ENCODE results near the gene USP50.
"Not testable (repeated sequence)": the region's sequence is repeated elsewhere in the genome, so short reads cannot be mapped to it uniquely, and the experiment has no call there.

The USP50 gene

GRCh38 chr15:50542887-50543210 is 3.6 kb downstream of the USP50 start:
- no peaks in the 10 kb centered on the region for H3K36me3 Mint-ChIP-seq (ENCODE audit: low read depth)
- DNase-seq, result no peak
- no peaks in the 10 kb centered on the region for H3K4me1 Mint-ChIP-seq (ENCODE audit: low read depth)
- no peaks in the 10 kb centered on the region for H3K9me3 Mint-ChIP-seq
- peaks cover 2% of the 10 kb centered on the region for H3K27me3 Mint-ChIP-seq
- H3K4me3 Mint-ChIP-seq, result no peak overlapping the region
- no peak overlapping the region for H3K27ac Mint-ChIP-seq

DNA sequence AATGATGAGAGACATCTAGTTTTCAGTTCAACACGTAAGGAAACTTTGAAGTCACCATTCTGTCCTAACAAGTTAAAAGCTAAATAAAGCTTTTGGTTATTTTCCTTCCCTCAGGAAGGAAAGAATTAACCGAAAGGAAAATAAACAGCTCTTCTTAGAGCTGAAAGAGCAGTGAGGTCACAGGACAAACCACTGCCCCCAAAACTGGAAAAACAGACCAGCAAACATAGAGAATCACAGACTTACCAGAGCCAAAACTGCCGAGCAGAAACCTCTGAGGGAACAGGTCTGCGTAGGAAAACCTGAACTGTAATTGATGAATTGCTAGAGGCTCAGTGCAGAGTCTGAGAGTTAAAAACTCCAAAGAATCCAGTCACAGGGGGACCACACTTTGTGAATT is 14.7 kb downstream of the USP50 start:
- no peaks in the 10 kb centered on the region for H3K4me1 Mint-ChIP-seq (ENCODE audit: low read depth)
- no peaks in the 10 kb centered on the region for H3K9me3 Mint-ChIP-seq
- H3K36me3 Mint-ChIP-seq (ENCODE audit: low read depth), result no peaks in the 10 kb centered on the region
- no peak overlapping the region for H3K27ac Mint-ChIP-seq
- H3K4me3 Mint-ChIP-seq, result no peak overlapping the region
- DNase-seq, result no peak
- no peaks in the 10 kb centered on the region for H3K27me3 Mint-ChIP-seq

DNA sequence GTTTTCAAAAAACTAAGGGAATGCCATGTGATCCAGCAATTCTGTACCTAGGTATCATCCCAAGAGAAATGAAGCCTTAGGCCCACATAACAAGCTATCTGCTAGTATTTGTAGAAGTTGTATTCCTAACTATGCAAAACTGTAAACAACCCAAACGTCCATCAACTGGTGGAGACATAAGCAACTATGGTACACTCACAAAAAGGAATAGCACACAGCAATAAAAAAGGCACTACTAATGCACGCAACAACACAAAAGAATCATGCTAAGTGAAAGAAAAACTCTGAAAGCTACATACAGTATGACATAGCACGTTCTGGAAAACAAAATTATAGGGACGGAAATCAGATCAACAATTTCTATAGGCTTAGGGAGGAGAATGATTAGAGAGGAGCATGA is 15.3 kb downstream of the USP50 start:
- DNase-seq, result no peak
- H3K27ac Mint-ChIP-seq, result no peak overlapping the region
- H3K27me3 Mint-ChIP-seq, result no peaks in the 10 kb centered on the region
- H3K36me3 Mint-ChIP-seq (ENCODE audit: low read depth), result no peaks in the 10 kb centered on the region
- no peak overlapping the region for H3K4me3 Mint-ChIP-seq
- H3K4me1 Mint-ChIP-seq (ENCODE audit: low read depth), result no peaks in the 10 kb centered on the region
- no peaks in the 10 kb centered on the region for H3K9me3 Mint-ChIP-seq

GRCh38 chr15:50523851-50524251 is 22.6 kb downstream of the USP50 start:
- Mint-ChIP-seq H3K27ac (no peak overlapping the region), H3K36me3 (ENCODE audit: low read depth) (no peaks in the 10 kb centered on the region), H3K27me3 (no peaks in the 10 kb centered on the region), H3K4me1 (ENCODE audit: low read depth) (no peaks in the 10 kb centered on the region), H3K9me3 (no peaks in the 10 kb centered on the region), H3K4me3 (no peak overlapping the region)
- no peak for DNase-seq

DNA sequence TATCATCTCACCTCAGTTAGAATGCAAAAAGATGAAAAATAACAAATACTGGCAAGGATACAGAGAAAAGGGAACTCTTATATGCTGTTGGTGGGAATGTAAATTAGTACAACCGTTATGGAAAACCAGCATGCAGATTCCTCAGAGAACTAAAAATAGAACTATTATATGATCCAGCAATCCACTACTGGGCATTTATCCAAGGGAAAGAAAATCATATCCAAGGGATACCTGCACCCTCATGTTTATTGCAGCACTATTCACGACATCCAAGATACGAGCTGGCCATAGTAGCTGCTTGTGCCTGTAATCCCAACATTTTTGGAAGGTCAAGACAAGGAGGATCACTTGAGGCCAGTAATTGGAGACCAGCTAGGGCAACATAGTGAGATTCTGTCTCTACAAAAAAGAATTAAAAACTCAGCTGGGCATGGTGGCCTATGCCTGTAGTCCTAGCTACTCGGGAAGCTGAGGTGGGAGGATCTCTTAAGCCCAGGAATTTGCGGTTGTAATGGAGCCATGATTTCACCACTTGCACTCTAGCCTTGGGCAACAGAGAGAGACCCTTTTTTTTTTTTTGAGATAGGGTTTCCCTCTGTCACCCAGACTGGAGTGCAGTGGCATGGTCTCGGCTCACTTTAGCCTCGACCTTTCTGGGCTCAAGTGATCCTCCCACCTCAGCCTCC is 26.6 kb downstream of the USP50 start:
- H3K4me1 Mint-ChIP-seq (ENCODE audit: low read depth), result no peaks in the 10 kb centered on the region
- no peak for DNase-seq
- H3K36me3 Mint-ChIP-seq (ENCODE audit: low read depth), result no peaks in the 10 kb centered on the region
- no peak overlapping the region for H3K27ac Mint-ChIP-seq
- H3K9me3 Mint-ChIP-seq, result peaks cover 10% of the 10 kb centered on the region
- H3K27me3 Mint-ChIP-seq, result no peaks in the 10 kb centered on the region
- H3K4me3 Mint-ChIP-seq, result no peak overlapping the region

DNA sequence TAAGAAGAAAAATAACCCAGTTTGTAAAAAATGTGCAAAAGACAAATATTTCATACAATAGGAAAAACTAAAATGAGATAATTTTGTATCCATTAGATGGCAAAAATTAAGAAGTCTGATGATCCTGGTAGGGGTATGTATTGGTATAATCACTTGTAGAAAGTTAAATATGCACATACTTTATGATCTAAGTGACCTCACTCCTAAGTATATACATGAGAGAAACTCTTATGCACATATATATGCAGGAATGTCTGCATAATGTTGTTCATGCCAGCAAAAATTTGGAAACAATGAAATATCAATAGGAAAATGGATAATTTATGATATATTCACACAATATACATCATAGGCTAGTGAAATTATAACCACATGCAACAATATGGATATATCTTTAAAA is 33.5 kb downstream of the USP50 start:
- H3K4me1 Mint-ChIP-seq (ENCODE audit: low read depth), result no peaks in the 10 kb centered on the region
- no peaks in the 10 kb centered on the region for H3K36me3 Mint-ChIP-seq (ENCODE audit: low read depth)
- H3K27ac Mint-ChIP-seq, result no peak overlapping the region
- DNase-seq, result no peak
- no peak overlapping the region for H3K4me3 Mint-ChIP-seq
- peaks cover 6% of the 10 kb centered on the region for H3K9me3 Mint-ChIP-seq
- H3K27me3 Mint-ChIP-seq, result no peaks in the 10 kb centered on the region

DNA sequence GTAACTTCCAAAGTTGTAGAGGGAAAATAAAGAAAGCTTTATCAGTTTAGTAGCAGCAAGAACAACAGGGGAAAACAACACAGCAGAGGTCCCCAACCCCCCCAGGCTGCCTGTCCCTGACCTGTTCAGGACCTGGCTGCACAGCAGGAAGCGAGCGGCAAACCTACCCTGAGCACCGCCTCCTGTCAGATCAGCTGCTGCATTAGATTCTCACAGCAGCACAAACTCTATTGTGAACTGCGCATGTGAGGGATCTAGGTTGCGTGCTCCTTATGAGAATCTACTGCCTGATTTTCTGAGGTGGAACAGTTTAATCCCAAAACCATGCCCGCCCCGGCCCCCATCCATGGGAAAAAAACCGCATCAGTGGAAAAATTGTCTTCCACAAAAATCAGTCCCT is 40.3 kb downstream of the USP50 start:
- Mint-ChIP-seq H3K4me3 (no peak overlapping the region), H3K36me3 (ENCODE audit: low read depth) (peaks cover 23% of the 10 kb centered on the region), H3K9me3 (no peaks in the 10 kb centered on the region), H3K27ac (no peak overlapping the region), H3K27me3 (no peaks in the 10 kb centered on the region), H3K4me1 (ENCODE audit: low read depth) (no peaks in the 10 kb centered on the region)
- DNase-seq, result no peak

DNA sequence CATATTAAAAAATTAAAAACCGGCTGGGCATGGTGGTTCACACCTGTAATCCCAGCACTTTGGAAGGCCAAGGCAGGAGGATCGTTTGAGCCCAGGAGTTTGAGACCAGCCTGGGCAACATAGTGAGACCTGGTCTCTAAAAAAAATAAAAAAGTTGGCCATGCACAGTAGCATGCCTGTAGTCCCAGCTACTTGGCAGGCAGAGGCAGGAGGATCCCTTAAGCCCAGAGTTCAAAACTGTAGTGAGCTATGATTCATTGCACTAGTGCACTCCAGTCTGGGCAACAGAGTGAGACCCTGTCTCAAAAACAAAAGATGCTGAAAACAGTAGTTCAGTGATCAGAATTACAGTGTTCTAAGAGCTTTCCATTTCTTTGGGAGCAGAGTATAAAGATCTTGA is 40.8 kb downstream of the USP50 start:
- not testable (repeated sequence) for DNase-seq; H3K4me1 Mint-ChIP-seq (ENCODE audit: low read depth); H3K27me3 Mint-ChIP-seq; H3K4me3 Mint-ChIP-seq; H3K9me3 Mint-ChIP-seq; H3K27ac Mint-ChIP-seq
- H3K36me3 Mint-ChIP-seq (ENCODE audit: low read depth), result peaks cover 26% of the 10 kb centered on the region

GRCh38 chr15:50503144-50503543 is 43.3 kb downstream of the USP50 start:
- DNase-seq, result no peak
- Mint-ChIP-seq H3K36me3 (ENCODE audit: low read depth) (peaks cover 50% of the 10 kb centered on the region), H3K9me3 (no peaks in the 10 kb centered on the region), H3K4me3 (no peak overlapping the region), H3K4me1 (ENCODE audit: low read depth) (no peaks in the 10 kb centered on the region), H3K27me3 (no peaks in the 10 kb centered on the region), H3K27ac (no peak overlapping the region)

DNA sequence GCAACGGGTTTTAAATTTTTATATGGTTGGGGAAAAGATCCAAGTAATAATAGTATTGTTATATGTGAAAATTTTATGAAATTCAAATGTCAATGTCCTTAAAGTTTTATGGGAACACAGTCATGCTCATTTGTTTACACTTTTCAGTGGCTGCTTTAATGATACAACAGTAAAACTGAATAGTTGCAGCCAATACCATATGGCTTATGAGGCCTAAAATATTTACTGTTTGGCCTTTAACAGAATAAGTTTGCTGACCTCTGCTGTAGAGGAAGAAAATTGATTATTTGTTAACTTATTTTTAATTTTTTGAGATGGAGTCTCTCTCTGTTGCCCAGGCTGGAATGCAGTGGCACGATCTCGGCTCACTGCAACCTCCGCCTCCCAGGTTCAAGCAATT is 44.7 kb downstream of the USP50 start:
- Mint-ChIP-seq H3K9me3 (no peaks in the 10 kb centered on the region), H3K27ac (no peak overlapping the region), H3K36me3 (ENCODE audit: low read depth) (peaks cover 62% of the 10 kb centered on the region), H3K27me3 (no peaks in the 10 kb centered on the region), H3K4me1 (ENCODE audit: low read depth) (no peaks in the 10 kb centered on the region), H3K4me3 (no peak overlapping the region)
- DNase-seq, result no peak

DNA sequence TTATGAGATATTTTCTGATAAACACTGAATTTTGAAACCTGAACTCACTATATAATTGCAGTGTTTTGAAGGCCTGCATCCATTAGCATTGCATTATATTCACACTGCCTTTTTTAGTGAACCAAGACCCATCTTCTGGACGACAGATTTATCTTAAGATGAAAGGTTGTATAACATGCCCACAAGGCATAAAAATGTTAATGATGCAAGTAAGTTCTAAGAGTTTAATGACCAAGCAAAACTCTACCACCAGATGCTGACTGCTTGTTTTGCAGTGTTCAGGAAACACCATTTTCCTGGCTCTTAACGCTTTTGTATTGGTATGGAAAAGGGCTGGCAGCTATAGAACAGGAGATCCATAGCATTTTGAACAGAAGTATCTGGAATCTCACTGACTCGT is 46.1 kb downstream of the USP50 start:
- no peaks in the 10 kb centered on the region for H3K4me1 Mint-ChIP-seq (ENCODE audit: low read depth)
- no peak overlapping the region for H3K4me3 Mint-ChIP-seq
- no peaks in the 10 kb centered on the region for H3K27me3 Mint-ChIP-seq
- H3K9me3 Mint-ChIP-seq, result no peaks in the 10 kb centered on the region
- peaks cover 74% of the 10 kb centered on the region for H3K36me3 Mint-ChIP-seq (ENCODE audit: low read depth)
- DNase-seq, result no peak
- H3K27ac Mint-ChIP-seq, result no peak overlapping the region

DNA sequence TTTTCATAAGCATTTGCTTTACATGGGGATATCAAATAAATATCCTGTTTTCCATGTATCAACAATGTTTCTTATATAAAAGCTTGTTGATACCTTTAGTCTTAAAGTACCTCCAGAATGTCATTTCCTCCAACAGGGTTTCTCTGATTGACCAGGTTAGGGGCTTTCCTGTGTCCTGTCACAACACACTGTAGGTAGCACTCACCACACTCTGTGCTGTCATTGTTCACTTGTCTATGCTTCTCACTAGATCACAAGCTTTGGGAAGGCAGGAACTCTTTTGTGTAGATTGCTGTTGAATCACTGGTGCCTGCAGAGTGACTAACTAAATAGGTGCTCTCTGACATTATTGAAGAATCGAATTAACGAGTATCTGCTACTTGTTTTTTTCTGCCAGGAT is 49.8 kb downstream of the USP50 start:
- peaks cover 91% of the 10 kb centered on the region for H3K36me3 Mint-ChIP-seq (ENCODE audit: low read depth)
- no peaks in the 10 kb centered on the region for H3K9me3 Mint-ChIP-seq
- DNase-seq, result no peak
- no peak overlapping the region for H3K4me3 Mint-ChIP-seq
- H3K4me1 Mint-ChIP-seq (ENCODE audit: low read depth), result no peaks in the 10 kb centered on the region
- peak overlapping the region; percentile 28 for H3K27ac Mint-ChIP-seq
- no peaks in the 10 kb centered on the region for H3K27me3 Mint-ChIP-seq

- peaks cover 92% of the 10 kb centered on the region for H3K36me3 Mint-ChIP-seq (ENCODE audit: low read depth)
- not testable (repeated sequence) for H3K9me3 Mint-ChIP-seq; H3K27me3 Mint-ChIP-seq; H3K4me1 Mint-ChIP-seq (ENCODE audit: low read depth); DNase-seq; H3K27ac Mint-ChIP-seq; H3K4me3 Mint-ChIP-seq
Observed at GRCh38 chr15:50494547-50494946, 51.9 kb downstream of the USP50 start.

- Mint-ChIP-seq H3K27ac (peak overlapping the region; percentile 34), H3K36me3 (ENCODE audit: low read depth) (peaks cover 90% of the 10 kb centered on the region), H3K9me3 (no peaks in the 10 kb centered on the region), H3K4me3 (no peak overlapping the region), H3K4me1 (ENCODE audit: low read depth) (no peaks in the 10 kb centered on the region), H3K27me3 (no peaks in the 10 kb centered on the region)
- no peak for DNase-seq
Observed at GRCh38 chr15:50493625-50494024, 52.8 kb downstream of the USP50 start.

- DNase-seq, result no peak
- H3K27ac Mint-ChIP-seq, result peak overlapping the region; percentile 63
- H3K36me3 Mint-ChIP-seq (ENCODE audit: low read depth), result peaks cover 87% of the 10 kb centered on the region
- peaks cover 22% of the 10 kb centered on the region for H3K4me1 Mint-ChIP-seq (ENCODE audit: low read depth)
- no peaks in the 10 kb centered on the region for H3K9me3 Mint-ChIP-seq
- no peaks in the 10 kb centered on the region for H3K27me3 Mint-ChIP-seq
- no peak overlapping the region for H3K4me3 Mint-ChIP-seq
Observed at GRCh38 chr15:50487287-50487686, 59.2 kb downstream of the USP50 start.

GRCh38 chr15:50485389-50485788 is 61.1 kb downstream of the USP50 start:
- no peak for DNase-seq
- H3K4me3 Mint-ChIP-seq, result no peak overlapping the region
- no peaks in the 10 kb centered on the region for H3K27me3 Mint-ChIP-seq
- H3K4me1 Mint-ChIP-seq (ENCODE audit: low read depth), result peaks cover 22% of the 10 kb centered on the region
- H3K9me3 Mint-ChIP-seq, result no peaks in the 10 kb centered on the region
- no peak overlapping the region for H3K27ac Mint-ChIP-seq
- peaks cover 87% of the 10 kb centered on the region for H3K36me3 Mint-ChIP-seq (ENCODE audit: low read depth)
